Activated T-cell treated with anti-CD3 and anti-CD28 coated beads, Interleukin-2, amount 50 U/mL, for 1 hour (primary cell): Measurements from ENCODE around the gene MAP2K2.
"Not testable (repeated sequence)": the region's sequence is repeated elsewhere in the genome, so short reads cannot be mapped to it uniquely, and the experiment has no call there.

Experiments used
- DNase-seq: peaks from one replicate; pipeline ENCODE4 v3.0.0-alpha.2; 2020

Gene MAP2K2

GRCh38 chr19:4123615-4124568 lies at the start of gene MAP2K2:
MAP2K2 (minus strand) TSS chr19:4124122; CDS start chr19:4123875, 247 bp downstream.
- peak; percentile 97 for DNase-seq

DNA sequence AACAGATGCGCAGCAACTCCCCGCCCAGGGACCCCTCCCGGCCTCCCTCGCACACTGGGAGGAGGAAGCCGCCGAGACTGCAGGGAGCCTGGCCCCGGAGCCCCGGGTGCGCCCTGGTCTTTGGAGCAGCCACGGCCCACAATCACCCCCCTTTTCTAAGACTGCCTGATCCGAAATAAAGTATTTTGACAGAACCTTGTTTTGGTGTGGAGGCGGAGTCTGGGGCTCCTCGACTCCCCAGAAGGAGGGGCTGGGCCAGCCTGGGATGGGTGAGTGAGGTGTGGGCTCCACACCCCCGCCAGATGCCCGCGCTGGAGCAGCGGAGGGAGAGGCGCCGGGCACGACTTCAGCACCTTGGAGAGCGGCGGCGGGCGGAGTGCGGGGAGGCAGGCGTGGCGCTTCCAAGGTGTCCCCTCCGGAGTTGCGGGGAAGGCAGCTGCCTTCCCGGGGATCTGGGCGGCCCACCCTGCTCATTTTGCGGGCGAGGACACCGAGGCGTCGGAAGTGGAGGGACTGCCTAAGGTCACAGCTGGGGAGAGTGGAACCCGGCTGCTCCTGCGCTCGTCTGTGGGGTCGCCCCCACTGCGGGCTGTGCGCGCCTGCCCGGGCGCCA lies 49.0 kb upstream of the MAP2K2 start:
- peak; percentile 75 for DNase-seq

DNA sequence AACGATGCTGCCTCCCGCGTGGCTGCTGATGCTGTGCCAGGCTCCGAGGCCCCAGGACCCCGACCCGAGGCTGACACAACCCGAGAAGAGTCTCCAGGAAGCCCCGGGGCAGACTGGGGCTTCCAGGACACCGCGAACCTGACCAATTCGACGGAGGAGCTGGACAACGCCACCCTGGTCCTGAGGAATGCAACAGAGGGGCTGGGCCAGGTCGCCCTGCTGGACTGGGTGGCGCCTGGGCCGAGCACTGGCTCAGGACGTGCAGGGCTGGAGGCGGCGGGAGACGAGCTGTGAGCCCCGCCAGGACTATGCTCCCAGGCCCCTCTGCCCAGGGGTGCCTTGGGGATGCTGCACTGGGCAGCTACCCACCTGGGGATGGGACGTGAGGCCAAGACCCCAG lies 47.8 kb upstream of the MAP2K2 start:
- DNase-seq, result no peak

DNA sequence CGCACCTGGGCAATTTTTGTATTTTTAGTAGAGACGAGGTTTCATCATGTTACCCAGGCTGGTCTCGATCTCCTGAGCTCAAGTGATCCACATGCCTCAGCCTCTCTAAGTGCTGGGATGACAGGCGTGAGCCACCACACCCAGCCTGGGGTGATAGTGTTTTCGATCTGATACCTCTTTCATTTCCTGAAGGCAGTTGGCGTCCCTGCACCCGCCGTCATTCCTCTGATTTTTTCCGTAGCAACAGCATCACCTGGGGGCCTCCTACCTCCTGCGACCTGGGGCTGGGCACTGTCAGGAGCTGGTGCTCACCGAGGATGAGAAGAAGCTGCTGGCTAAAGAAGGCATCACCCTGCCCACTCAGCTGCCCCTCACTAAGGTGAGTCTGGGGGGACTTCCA lies 40.3 kb upstream of the MAP2K2 start:
- DNase-seq, result no peak

- DNase-seq, result no peak
These were observed 37.6 kb upstream of the MAP2K2 start for GRCh38 chr19:4161415-4162077.

GRCh38 chr19:4157971-4158370 lies 34.0 kb upstream of the MAP2K2 start:
- DNase-seq, result not testable (repeated sequence)

- no peak for DNase-seq
These were observed 33.2 kb upstream of the MAP2K2 start for GRCh38 chr19:4157164-4157563.

- no peak for DNase-seq
These were observed 30.8 kb upstream of the MAP2K2 start for GRCh38 chr19:4154571-4155312.

- DNase-seq, result no peak
These were observed 28.5 kb upstream of the MAP2K2 start for GRCh38 chr19:4152241-4152998.

- no peak for DNase-seq
These were observed 27.7 kb upstream of the MAP2K2 start for GRCh38 chr19:4151623-4152022.

DNA sequence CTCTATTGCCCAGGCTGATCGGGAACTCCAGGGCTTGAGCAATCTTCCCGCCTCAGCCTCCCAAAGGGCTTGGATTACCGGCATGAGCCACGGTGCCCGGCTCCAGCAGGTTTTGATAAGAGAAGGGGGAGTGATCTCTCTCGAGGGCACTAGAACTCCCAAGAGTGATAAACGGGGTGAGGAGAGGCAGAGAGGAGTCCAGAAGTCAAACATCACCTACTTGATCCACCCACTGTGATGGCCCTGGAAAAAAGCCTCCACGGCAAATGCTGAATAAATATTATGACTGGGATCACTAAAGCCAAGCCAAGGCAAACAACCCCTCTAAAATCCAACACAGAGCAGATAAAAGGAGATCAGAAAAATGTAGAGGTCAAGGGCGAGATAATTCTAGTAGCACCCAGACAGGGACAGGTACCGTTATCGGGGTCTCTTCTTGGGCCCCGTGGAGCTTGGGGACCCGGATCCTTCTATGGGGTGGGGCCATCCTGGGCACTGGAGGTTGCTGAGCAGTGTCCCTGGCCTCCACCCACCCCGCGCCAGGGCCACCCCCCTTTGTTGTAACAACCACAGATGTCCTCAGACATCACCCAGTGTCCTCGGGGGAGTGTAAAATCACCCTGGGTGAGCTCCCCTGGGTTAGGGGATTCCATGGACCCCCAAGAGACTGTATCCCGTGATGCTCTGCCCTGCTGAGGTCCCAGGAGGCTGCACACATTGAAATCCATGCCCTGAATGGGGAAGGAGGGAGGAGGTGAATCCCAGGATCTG lies 25.8 kb upstream of the MAP2K2 start:
- no peak for DNase-seq

GRCh38 chr19:4144666-4145249 lies 20.8 kb upstream of the MAP2K2 start:
- DNase-seq, result no peak

DNA sequence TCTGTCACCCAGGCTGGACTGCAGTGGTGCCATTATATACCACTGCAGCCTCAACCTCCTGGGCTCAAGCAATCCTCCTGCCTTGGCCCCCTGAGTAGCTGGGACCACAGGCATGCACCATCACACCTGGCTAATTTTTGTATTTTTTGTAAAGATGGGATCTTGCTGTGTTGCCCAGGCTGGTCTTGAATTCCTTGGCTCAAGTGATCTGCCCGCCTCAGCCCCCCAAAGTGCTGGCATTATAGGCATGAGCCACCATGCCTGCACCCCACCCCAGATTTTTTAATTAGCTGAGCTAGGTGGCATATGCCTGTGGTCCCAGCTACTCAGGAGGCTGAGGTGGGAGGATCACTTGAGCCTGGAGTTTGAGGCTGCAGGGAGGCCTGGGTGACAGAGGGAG lies 19.0 kb upstream of the MAP2K2 start:
- DNase-seq, result not testable (repeated sequence)

- DNase-seq, result no peak
These were observed 16.4 kb upstream of the MAP2K2 start for GRCh38 chr19:4140237-4140711.

GRCh38 chr19:4139614-4140236 lies 15.8 kb upstream of the MAP2K2 start:
- DNase-seq, result peak; percentile 90

- no peak for DNase-seq
These were observed 14.5 kb upstream of the MAP2K2 start for GRCh38 chr19:4138445-4138844.

GRCh38 chr19:4136680-4137088 lies 12.8 kb upstream of the MAP2K2 start:
- DNase-seq, result no peak

- DNase-seq, result not testable (repeated sequence)
These were observed 11.5 kb upstream of the MAP2K2 start for GRCh38 chr19:4135386-4135785.

- no peak for DNase-seq
These were observed 10.4 kb upstream of the MAP2K2 start for GRCh38 chr19:4134351-4134750.

GRCh38 chr19:4130744-4131438 lies 7.0 kb upstream of the MAP2K2 start:
- no peak for DNase-seq
